OCI-LY7 (cell line): ENCODE measurements around the gene KBTBD7.

Source experiments
- EZH2phosphoT487 ChIP-seq: fragments of 200-600 bp; sonication (generic); IDR thresholded peaks from 2 replicates; pipeline ENCODE4 v1.6.1; 2018; ENCODE audit warnings: low read depth, borderline replicate concordance, mild to moderate bottlenecking, mixed run types, antibody characterized with exemption, low read length, moderate library complexity, mixed read lengths
- TF ChIP-seq, protein P1 (sequence below): fragments of 200-600 bp; sonication (generic); conservative IDR thresholded peaks from 2 replicates; pipeline ENCODE4 v1.5.1; 2014; ENCODE audit warnings: mild to moderate bottlenecking, antibody characterized with exemption, low read length, moderate library complexity, mixed read lengths

- TF ChIP-seq, protein P1, sequence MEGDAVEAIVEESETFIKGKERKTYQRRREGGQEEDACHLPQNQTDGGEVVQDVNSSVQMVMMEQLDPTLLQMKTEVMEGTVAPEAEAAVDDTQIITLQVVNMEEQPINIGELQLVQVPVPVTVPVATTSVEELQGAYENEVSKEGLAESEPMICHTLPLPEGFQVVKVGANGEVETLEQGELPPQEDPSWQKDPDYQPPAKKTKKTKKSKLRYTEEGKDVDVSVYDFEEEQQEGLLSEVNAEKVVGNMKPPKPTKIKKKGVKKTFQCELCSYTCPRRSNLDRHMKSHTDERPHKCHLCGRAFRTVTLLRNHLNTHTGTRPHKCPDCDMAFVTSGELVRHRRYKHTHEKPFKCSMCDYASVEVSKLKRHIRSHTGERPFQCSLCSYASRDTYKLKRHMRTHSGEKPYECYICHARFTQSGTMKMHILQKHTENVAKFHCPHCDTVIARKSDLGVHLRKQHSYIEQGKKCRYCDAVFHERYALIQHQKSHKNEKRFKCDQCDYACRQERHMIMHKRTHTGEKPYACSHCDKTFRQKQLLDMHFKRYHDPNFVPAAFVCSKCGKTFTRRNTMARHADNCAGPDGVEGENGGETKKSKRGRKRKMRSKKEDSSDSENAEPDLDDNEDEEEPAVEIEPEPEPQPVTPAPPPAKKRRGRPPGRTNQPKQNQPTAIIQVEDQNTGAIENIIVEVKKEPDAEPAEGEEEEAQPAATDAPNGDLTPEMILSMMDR: no peak
- TF ChIP-seq EZH2phosphoT487: no peak
Measured at GRCh38 chr13:41232578-41233480, 38.5 kb upstream of the KBTBD7 start.
